GM12874 (cell line): ENCODE data around the gene RASA3.

Experiments
- CTCF ChIP-seq: IDR thresholded peaks from 2 replicates; pipeline ENCODE4 v1.5.1; 2011; ENCODE audit warnings: low read depth, mild to moderate bottlenecking, control low read depth, low read length, moderate library complexity; ENCODE audit not compliant: insufficient read depth

RASA3 gene

GRCh38 chr13:114128348-114128623 is 4.1 kb downstream of the RASA3 start:
- TF ChIP-seq CTCF, result no peak

- no peak for TF ChIP-seq CTCF
Measured at GRCh38 chr13:114127473-114128347, 4.7 kb downstream of the RASA3 start.

- no peak for TF ChIP-seq CTCF
Measured at GRCh38 chr13:114126789-114127472, 5.5 kb downstream of the RASA3 start.

- no peak for TF ChIP-seq CTCF
Measured at GRCh38 chr13:114125589-114125988, 6.8 kb downstream of the RASA3 start.

GRCh38 chr13:114124921-114125320 is 7.5 kb downstream of the RASA3 start:
- TF ChIP-seq CTCF, result no peak

- no peak for TF ChIP-seq CTCF
Measured at GRCh38 chr13:114124431-114124830, 8.0 kb downstream of the RASA3 start.

- TF ChIP-seq CTCF, result no peak
Measured at GRCh38 chr13:114123876-114124275, 8.5 kb downstream of the RASA3 start.
